DOHH2 (cell line): ENCODE data around the gene NKD1.

Experiments used
- H3F3A ChIP-seq: fragments of 200-600 bp; sonication (generic), shearing (Covaris generic); 2 replicates; pipeline ENCODE4 v1.6.0; 2016; ENCODE audit warnings: antibody characterized with exemption, mild to moderate bottlenecking; ENCODE audit not compliant: control insufficient read depth, insufficient read depth
- H3K27ac ChIP-seq: fragments of 200-600 bp; sonication (generic); 2 replicates; pipeline ENCODE4 v1.5.1; 2014; ENCODE audit warnings: low read depth, mild to moderate bottlenecking, low read length, moderate library complexity
- H3K27me3 ChIP-seq: fragments of 200-600 bp; sonication (generic); 2 replicates; pipeline ENCODE4 v1.6.1; 2014; ENCODE audit warnings: mild to moderate bottlenecking, low read length, mixed read lengths; ENCODE audit not compliant: control insufficient read depth
- H3K36me3 ChIP-seq: fragments of 200-600 bp; sonication (generic); 2 replicates; pipeline ENCODE4 v1.6.1; 2014; ENCODE audit warnings: mild to moderate bottlenecking, low read length, moderate library complexity, mixed read lengths; ENCODE audit not compliant: control insufficient read depth
- H3K4me1 ChIP-seq: fragments of 200-600 bp; sonication (generic); 2 replicates; pipeline ENCODE4 v1.6.1; 2014; ENCODE audit warnings: mild to moderate bottlenecking, low read length, mixed read lengths; ENCODE audit not compliant: control insufficient read depth
- H3K4me2 ChIP-seq: fragments of 200-600 bp; sonication (generic); 2 replicates; pipeline ENCODE4 v1.6.0; 2014; ENCODE audit warnings: mild to moderate bottlenecking, low read length, moderate library complexity
- H3K4me3 ChIP-seq: fragments of 200-600 bp; sonication (generic); 2 replicates; pipeline ENCODE4 v1.5.1; 2014; ENCODE audit warnings: mild to moderate bottlenecking, low read length, mixed read lengths
- H3K79me2 ChIP-seq: fragments of 200-600 bp; sonication (generic); 2 replicates; pipeline ENCODE4 v1.6.1; 2014; ENCODE audit warnings: mild to moderate bottlenecking, low read length, mixed read lengths; ENCODE audit not compliant: control insufficient read depth
- H3K9me2 ChIP-seq: fragments of 200-600 bp; sonication (generic); replicated peaks from 2 replicates; pipeline ENCODE4 v1.6.1; 2014; ENCODE audit warnings: mild to moderate bottlenecking, low read length, mixed read lengths; ENCODE audit not compliant: control insufficient read depth
- H3K9me3 ChIP-seq: fragments of 200-600 bp; sonication (generic); 2 replicates; pipeline ENCODE4 v1.6.1; 2014; ENCODE audit warnings: antibody characterized with exemption, low read length, mixed read lengths; ENCODE audit not compliant: control insufficient read depth, insufficient read depth
- H4K20me1 ChIP-seq: fragments of 200-600 bp; sonication (generic); 2 replicates; pipeline ENCODE4 v1.6.0; 2014; ENCODE audit warnings: low read depth, mild to moderate bottlenecking, antibody characterized with exemption, low read length, moderate library complexity; ENCODE audit not compliant: control insufficient read depth, insufficient read depth
- CTCF ChIP-seq: fragments of 200-600 bp; sonication (generic); IDR thresholded peaks from one replicate; pipeline ENCODE4 v1.5.1; 2014; ENCODE audit warnings: antibody characterized with exemption, mild to moderate bottlenecking, low read depth, low read length; ENCODE audit not compliant: poor library complexity, severe bottlenecking
- EZH2phosphoT487 ChIP-seq: fragments of 200-600 bp; sonication (generic); IDR thresholded peaks from 2 replicates; pipeline ENCODE4 v1.6.1; 2017; ENCODE audit warnings: borderline replicate concordance, mild to moderate bottlenecking, antibody characterized with exemption, low read length, moderate library complexity, mixed read lengths

NKD1 gene

GRCh38 chr16:50515218-50515617 lies 33.0 kb upstream of the NKD1 start:
- Histone ChIP-seq H3K4me1 (no peaks in the 10 kb centered on the region), H4K20me1 (no peaks in the 10 kb centered on the region), H3K9me3 (peaks cover 4% of the 10 kb centered on the region), H3F3A (no peaks in the 10 kb centered on the region), H3K36me3 (no peaks in the 10 kb centered on the region), H3K9me2 (no peaks in the 10 kb centered on the region), H3K27ac (no peak overlapping the region), H3K4me2 (no peak overlapping the region), H3K4me3 (no peak overlapping the region), H3K27me3 (peaks cover 4% of the 10 kb centered on the region; the same call in 1 of the 2 replicates), H3K79me2 (no peaks in the 10 kb centered on the region)
- TF ChIP-seq EZH2phosphoT487, result no peak

- H3K27ac ChIP-seq, result no peak overlapping the region
- no peaks in the 10 kb centered on the region for H3F3A ChIP-seq
- H3K4me3 ChIP-seq, result no peak overlapping the region
- no peak overlapping the region for H3K4me2 ChIP-seq
- H3K9me3 ChIP-seq, result peaks cover 4% of the 10 kb centered on the region
- peaks cover 4% of the 10 kb centered on the region; the same call in 1 of the 2 replicates for H3K27me3 ChIP-seq
- no peaks in the 10 kb centered on the region for H3K4me1 ChIP-seq
- TF ChIP-seq CTCF, result no peak
- TF ChIP-seq EZH2phosphoT487, result no peak
- no peaks in the 10 kb centered on the region for H3K36me3 ChIP-seq
- no peaks in the 10 kb centered on the region for H4K20me1 ChIP-seq
- no peaks in the 10 kb centered on the region for H3K79me2 ChIP-seq
- no peaks in the 10 kb centered on the region for H3K9me2 ChIP-seq
Measured at GRCh38 chr16:50516401-50516800, 31.8 kb upstream of the NKD1 start.

- H4K20me1 ChIP-seq, result no peaks in the 10 kb centered on the region
- H3K4me2 ChIP-seq, result no peak overlapping the region
- no peaks in the 10 kb centered on the region for H3K9me2 ChIP-seq
- peaks cover 4% of the 10 kb centered on the region for H3K9me3 ChIP-seq
- no peak overlapping the region for H3K27ac ChIP-seq
- no peak for TF ChIP-seq EZH2phosphoT487
- no peak for TF ChIP-seq CTCF
- H3K27me3 ChIP-seq, result peaks cover 4% of the 10 kb centered on the region; the same call in 1 of the 2 replicates
- H3K36me3 ChIP-seq, result no peaks in the 10 kb centered on the region
- H3K4me1 ChIP-seq, result no peaks in the 10 kb centered on the region
- no peak overlapping the region for H3K4me3 ChIP-seq
- H3K79me2 ChIP-seq, result no peaks in the 10 kb centered on the region
- no peaks in the 10 kb centered on the region for H3F3A ChIP-seq
Measured at GRCh38 chr16:50516890-50517289, 31.3 kb upstream of the NKD1 start.

GRCh38 chr16:50517450-50518252 lies 30.5 kb upstream of the NKD1 start:
- Histone ChIP-seq H3K9me2 (no peaks in the 10 kb centered on the region), H4K20me1 (no peaks in the 10 kb centered on the region), H3K79me2 (no peaks in the 10 kb centered on the region), H3K27ac (no peak overlapping the region), H3K4me1 (no peaks in the 10 kb centered on the region), H3K4me3 (no peak overlapping the region), H3K4me2 (no peak overlapping the region), H3K27me3 (peaks cover 4% of the 10 kb centered on the region; the same call in 1 of the 2 replicates), H3K36me3 (no peaks in the 10 kb centered on the region), H3F3A (no peaks in the 10 kb centered on the region), H3K9me3 (peaks cover 4% of the 10 kb centered on the region)
- TF ChIP-seq CTCF (no peak), EZH2phosphoT487 (no peak)
